Endothelial cell of umbilical vein (primary cell): Measurements from ENCODE around the gene SNORC.

Experiments used
- EZH2 ChIP-seq: IDR thresholded peaks from 2 replicates; pipeline ENCODE4 v1.6.1; 2012; ENCODE audit warnings: borderline replicate concordance, low read depth, mild to moderate bottlenecking, moderate library complexity, low read length, inconsistent platforms; ENCODE audit not compliant: severe bottlenecking
- POLR2A ChIP-seq: IDR thresholded peaks from 2 replicates; pipeline ENCODE4 v1.6.1; 2012; ENCODE audit warnings: low read depth, mild to moderate bottlenecking, control low read depth, low read length
- TF ChIP-seq, protein P1 (sequence below), 2 donors: IDR thresholded peaks; 1 replicate in 1 of 2; 2 replicates in 1 of 2; pipeline ENCODE4 v1.5.1; 2011; ENCODE audit warnings: low read length in 2 of 2, mild to moderate bottlenecking in 2 of 2, moderate library complexity in 2 of 2, control low read depth in 1 of 2, inconsistent platforms in 1 of 2, low read depth in 1 of 2; ENCODE audit not compliant: insufficient read depth in 1 of 2; ENCODE audit errors: extremely low read depth in 1 of 2

DNA sequence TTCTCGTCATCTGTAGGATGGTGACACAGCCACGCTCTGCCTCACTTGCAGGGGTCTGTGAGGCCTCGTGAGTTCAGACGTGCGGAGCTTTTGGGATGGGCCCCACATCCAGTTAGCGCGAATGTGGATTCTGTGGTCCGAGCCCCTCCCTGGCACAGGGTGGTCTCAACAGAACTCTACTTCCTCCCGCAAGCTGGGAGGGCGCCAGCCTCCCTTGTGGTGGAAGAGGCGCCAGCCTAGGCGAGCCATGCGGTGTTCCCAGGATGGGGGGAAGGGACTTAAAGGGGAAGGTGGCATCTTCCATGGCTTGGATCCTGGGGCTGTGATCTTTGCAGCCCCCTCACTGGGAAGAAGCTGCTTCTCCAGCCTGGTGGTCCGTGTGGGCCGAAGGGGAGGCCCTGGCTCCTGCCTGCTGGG lies 1.4 kb downstream of the SNORC start:
- no peak for TF ChIP-seq POLR2A
- no peak for TF ChIP-seq EZH2
- TF ChIP-seq, protein P1, sequence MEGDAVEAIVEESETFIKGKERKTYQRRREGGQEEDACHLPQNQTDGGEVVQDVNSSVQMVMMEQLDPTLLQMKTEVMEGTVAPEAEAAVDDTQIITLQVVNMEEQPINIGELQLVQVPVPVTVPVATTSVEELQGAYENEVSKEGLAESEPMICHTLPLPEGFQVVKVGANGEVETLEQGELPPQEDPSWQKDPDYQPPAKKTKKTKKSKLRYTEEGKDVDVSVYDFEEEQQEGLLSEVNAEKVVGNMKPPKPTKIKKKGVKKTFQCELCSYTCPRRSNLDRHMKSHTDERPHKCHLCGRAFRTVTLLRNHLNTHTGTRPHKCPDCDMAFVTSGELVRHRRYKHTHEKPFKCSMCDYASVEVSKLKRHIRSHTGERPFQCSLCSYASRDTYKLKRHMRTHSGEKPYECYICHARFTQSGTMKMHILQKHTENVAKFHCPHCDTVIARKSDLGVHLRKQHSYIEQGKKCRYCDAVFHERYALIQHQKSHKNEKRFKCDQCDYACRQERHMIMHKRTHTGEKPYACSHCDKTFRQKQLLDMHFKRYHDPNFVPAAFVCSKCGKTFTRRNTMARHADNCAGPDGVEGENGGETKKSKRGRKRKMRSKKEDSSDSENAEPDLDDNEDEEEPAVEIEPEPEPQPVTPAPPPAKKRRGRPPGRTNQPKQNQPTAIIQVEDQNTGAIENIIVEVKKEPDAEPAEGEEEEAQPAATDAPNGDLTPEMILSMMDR (IDR thresholded peaks at IDR 0.05; ENCODE audit: extremely low read depth in 1 of 2, insufficient read depth in 1 of 2, low read depth in 1 of 2, low read length in 2 of 2) = no peak
